ENCODE data around the gene RNF148. TPM values are rescaled to one million over a fixed set of nuclear protein-coding genes. Genes with fewer than 3 reads are reported as not detected.

The RNF148 gene
- total RNA-seq, result 1.7 TPM

DNA sequence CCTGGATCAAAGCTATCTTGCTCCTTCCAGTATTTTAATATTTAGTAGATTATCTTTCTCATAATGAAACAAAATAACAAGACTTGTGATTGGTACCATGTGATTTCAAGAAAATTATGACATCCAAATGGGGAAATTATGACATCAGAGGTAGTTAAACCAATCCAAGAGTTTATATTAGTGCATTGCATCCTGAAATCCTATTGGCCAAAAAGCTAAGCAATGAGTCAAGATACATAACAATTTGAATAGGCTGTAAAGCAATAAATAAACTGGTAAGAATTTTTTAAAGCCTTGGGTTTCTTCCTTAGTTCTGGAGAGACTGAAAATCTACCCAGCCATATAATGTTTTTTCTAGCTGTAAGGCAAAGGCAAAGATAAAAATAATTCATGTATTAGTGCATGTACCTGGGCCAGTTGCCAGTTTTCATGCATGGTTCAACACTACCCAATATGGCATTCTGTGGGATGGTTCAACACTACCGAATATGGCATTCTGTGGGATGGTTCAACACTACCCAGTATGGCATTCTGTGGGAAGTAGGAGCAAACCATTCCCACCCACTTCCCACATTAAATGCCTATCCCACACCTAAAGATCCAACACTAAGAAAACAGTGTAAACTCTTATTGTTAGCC is at the start of gene RNF148:
Gene RNF148, minus strand, starts transcription at position 51 of the 639 bp plus-strand sequence. CDS start 172 bp downstream, outside the sequence.
- H3K27me3 ChIP-seq, result no peaks in the 10 kb centered on the region
- no peak for DNase-seq (ENCODE audit: extremely low spot score in 2 of 2)
- TF ChIP-seq POLR2AphosphoS5 (IDR thresholded peaks at IDR 0.05; ENCODE audit: insufficient read depth in 1 of 2, low read depth in 1 of 2), result no peak
- TF ChIP-seq POLR2A (IDR thresholded peaks at IDR 0.05), result no peak
- TF ChIP-seq, protein P1, sequence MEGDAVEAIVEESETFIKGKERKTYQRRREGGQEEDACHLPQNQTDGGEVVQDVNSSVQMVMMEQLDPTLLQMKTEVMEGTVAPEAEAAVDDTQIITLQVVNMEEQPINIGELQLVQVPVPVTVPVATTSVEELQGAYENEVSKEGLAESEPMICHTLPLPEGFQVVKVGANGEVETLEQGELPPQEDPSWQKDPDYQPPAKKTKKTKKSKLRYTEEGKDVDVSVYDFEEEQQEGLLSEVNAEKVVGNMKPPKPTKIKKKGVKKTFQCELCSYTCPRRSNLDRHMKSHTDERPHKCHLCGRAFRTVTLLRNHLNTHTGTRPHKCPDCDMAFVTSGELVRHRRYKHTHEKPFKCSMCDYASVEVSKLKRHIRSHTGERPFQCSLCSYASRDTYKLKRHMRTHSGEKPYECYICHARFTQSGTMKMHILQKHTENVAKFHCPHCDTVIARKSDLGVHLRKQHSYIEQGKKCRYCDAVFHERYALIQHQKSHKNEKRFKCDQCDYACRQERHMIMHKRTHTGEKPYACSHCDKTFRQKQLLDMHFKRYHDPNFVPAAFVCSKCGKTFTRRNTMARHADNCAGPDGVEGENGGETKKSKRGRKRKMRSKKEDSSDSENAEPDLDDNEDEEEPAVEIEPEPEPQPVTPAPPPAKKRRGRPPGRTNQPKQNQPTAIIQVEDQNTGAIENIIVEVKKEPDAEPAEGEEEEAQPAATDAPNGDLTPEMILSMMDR (IDR thresholded peaks at IDR 0.05), result no peak
- H3K4me3 ChIP-seq, result no peak within 1 kb of the TSS
- no peaks in the 10 kb centered on the region for H3K36me3 ChIP-seq
- no peak within 1 kb of the TSS for H3K27ac ChIP-seq
- no peaks in the 10 kb centered on the region for H3K9me3 ChIP-seq
- no peaks in the 10 kb centered on the region for H3K4me1 ChIP-seq
- intact Hi-C loops (cut with DNase I), result no loop called here

- Histone ChIP-seq H3K4me1 (no peaks in the 10 kb centered on the region), H3K27ac (no peak overlapping the region), H3K27me3 (no peaks in the 10 kb centered on the region), H3K36me3 (no peaks in the 10 kb centered on the region), H3K9me3 (no peaks in the 10 kb centered on the region), H3K4me3 (no peak overlapping the region)
- intact Hi-C loops (cut with DNase I), result no loop called here
- DNase-seq (ENCODE audit: extremely low spot score in 2 of 2), result no peak
- TF ChIP-seq POLR2A (IDR thresholded peaks at IDR 0.05), result no peak
- TF ChIP-seq, protein P1 (IDR thresholded peaks at IDR 0.05), result no peak
- no peak for TF ChIP-seq POLR2AphosphoS5 (IDR thresholded peaks at IDR 0.05; ENCODE audit: insufficient read depth in 1 of 2, low read depth in 1 of 2)
These were observed 47.7 kb upstream of the RNF148 start for GRCh38 chr7:122750389-122750788.

DNA sequence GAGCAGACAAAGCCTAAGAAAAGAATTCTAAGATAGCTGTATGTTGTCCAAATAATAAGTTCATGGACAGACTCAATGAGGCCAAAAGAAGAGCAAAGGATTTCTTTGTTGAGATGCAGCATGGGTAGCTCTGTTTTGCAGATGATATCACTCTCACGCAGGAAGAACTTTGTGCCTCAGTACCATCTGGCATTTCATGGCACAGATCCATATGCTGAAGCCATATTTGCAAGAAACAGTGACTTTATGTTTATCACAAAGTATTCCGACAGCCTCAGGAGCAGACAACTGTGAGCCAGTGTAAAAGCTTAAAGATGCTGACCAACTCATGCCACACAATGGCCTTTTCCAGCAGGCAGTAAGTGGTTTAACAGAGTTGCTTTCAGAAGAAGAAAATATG is 45.5 kb upstream of the RNF148 start:
- H3K9me3 ChIP-seq, result no peaks in the 10 kb centered on the region
- H3K27ac ChIP-seq, result no peak overlapping the region
- H3K36me3 ChIP-seq, result no peaks in the 10 kb centered on the region
- no peaks in the 10 kb centered on the region for H3K27me3 ChIP-seq
- no peaks in the 10 kb centered on the region for H3K4me1 ChIP-seq
- TF ChIP-seq POLR2AphosphoS5 (IDR thresholded peaks at IDR 0.05; ENCODE audit: insufficient read depth in 1 of 2, low read depth in 1 of 2), result no peak
- TF ChIP-seq POLR2A (IDR thresholded peaks at IDR 0.05), result no peak
- intact Hi-C loops (cut with DNase I), result no loop called here
- no peak overlapping the region for H3K4me3 ChIP-seq
- DNase-seq (ENCODE audit: extremely low spot score in 2 of 2), result no peak

DNA sequence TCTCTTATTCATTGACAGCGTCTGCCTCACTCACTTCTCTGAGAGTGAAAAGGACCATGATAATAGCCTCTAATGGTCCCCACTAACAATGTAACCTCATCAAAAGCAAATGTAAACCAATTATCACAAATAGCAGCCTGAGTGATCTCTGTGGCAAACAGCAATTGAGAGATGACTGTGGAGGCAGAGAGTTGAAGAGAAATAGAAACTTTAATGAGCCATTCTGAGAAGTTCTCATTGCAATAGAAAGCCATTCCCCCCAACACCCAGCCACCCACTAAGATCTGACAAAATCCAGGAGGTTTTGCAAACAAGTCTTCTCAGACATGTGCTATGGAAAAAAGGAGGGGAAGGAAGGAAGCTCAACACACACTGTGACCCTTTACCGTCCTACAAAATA is 44.2 kb upstream of the RNF148 start:
- TF ChIP-seq POLR2AphosphoS5 (IDR thresholded peaks at IDR 0.05; ENCODE audit: insufficient read depth in 1 of 2, low read depth in 1 of 2) (no peak), POLR2A (IDR thresholded peaks at IDR 0.05) (no peak)
- TF ChIP-seq, protein P1 (IDR thresholded peaks at IDR 0.05), result no peak
- H3K9me3 ChIP-seq, result no peaks in the 10 kb centered on the region
- H3K36me3 ChIP-seq, result no peaks in the 10 kb centered on the region
- no peaks in the 10 kb centered on the region for H3K27me3 ChIP-seq
- no peaks in the 10 kb centered on the region for H3K4me1 ChIP-seq
- no peak overlapping the region for H3K4me3 ChIP-seq
- no peak for DNase-seq (ENCODE audit: extremely low spot score in 2 of 2)
- intact Hi-C loops (cut with DNase I), result no loop called here
- no peak overlapping the region for H3K27ac ChIP-seq

DNA sequence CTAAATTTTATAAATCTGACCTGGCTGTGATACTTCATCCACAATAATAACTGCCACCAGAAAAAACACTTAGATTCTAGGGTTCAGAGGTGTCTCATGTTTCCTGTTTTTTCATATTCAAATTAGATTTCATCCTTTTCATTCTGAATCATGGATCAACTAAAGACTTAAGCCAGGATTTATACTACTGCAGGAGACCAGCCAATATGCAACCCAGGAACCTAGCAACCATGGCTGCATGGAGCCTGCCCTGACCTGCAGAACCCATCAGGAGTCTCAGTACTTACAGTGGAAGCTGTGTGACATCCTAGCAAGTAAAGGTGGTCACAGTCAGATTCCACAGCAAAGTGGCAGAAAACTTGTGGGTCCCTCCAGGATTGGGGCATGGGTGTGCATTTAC is 40.5 kb upstream of the RNF148 start:
- TF ChIP-seq POLR2AphosphoS5 (IDR thresholded peaks at IDR 0.05; ENCODE audit: insufficient read depth in 1 of 2, low read depth in 1 of 2) (no peak), POLR2A (IDR thresholded peaks at IDR 0.05) (no peak)
- TF ChIP-seq, protein P1 (IDR thresholded peaks at IDR 0.05), result no peak
- DNase-seq (ENCODE audit: extremely low spot score in 2 of 2), result no peak
- no peaks in the 10 kb centered on the region for H3K36me3 ChIP-seq
- no peak overlapping the region for H3K27ac ChIP-seq
- no peaks in the 10 kb centered on the region for H3K9me3 ChIP-seq
- H3K4me3 ChIP-seq, result no peak overlapping the region
- intact Hi-C loops (cut with DNase I), result no loop called here
- no peaks in the 10 kb centered on the region for H3K27me3 ChIP-seq
- H3K4me1 ChIP-seq, result no peaks in the 10 kb centered on the region

All from vagina (tissue), 2 donors.